Lung (tissue), 12 donors: ENCODE measurements around the gene HSP90AB1. TPM values are rescaled to one million over a fixed set of nuclear protein-coding genes. Genes with fewer than 3 reads are reported as not detected.
A peak's percentile ranks its signal among the peaks of the same experiment; 100 is the strongest.

Experiments used
- ATAC-seq: fragments of 200-7000 bp; cut with Tn5 transposase; one replicate; pipeline ENCODE4 v1.9.1; 2020; ENCODE audit warnings: moderate number of reproducible peaks; ENCODE audit not compliant: insufficient read depth, low FRiP score
- DNase-seq, 3 donors: peaks; one replicate each; pipeline ENCODE4 v3.0.0-alpha.2; 2013 to 2017
- H3K27ac ChIP-seq, 2 donors: one replicate each; pipeline ENCODE4 v1.5.1; 2013; ENCODE audit warnings: mild to moderate bottlenecking in 2 of 2, moderate library complexity in 2 of 2, control low read depth in 1 of 2, inconsistent platforms in 1 of 2, low read depth in 1 of 2, low read length in 1 of 2
- H3K27me3 ChIP-seq, 3 donors: one replicate each; pipeline ENCODE4 v1.5.1; 2013; ENCODE audit warnings: low read length in 2 of 3; ENCODE audit not compliant: control insufficient read depth in 3 of 3, insufficient read depth in 3 of 3
- H3K36me3 ChIP-seq, 4 donors: one replicate each; pipeline ENCODE4 v1.5.1; 2013; ENCODE audit warnings: low read length in 4 of 4, mild to moderate bottlenecking in 1 of 4, moderate library complexity in 1 of 4; ENCODE audit not compliant: control insufficient read depth in 4 of 4, insufficient read depth in 4 of 4
- H3K4me1 ChIP-seq, 5 donors: one replicate each; pipeline ENCODE4 v1.5.1; 2013; ENCODE audit warnings: low read length in 5 of 5, mild to moderate bottlenecking in 2 of 5, moderate library complexity in 1 of 5; ENCODE audit not compliant: control insufficient read depth in 5 of 5, insufficient read depth in 5 of 5
- H3K4me3 ChIP-seq: one replicate; pipeline ENCODE4 v1.5.1; 2013; ENCODE audit warnings: mild to moderate bottlenecking, control low read depth, moderate library complexity
- H3K9ac ChIP-seq, 2 donors: one replicate each; pipeline ENCODE4 v1.5.1; 2013; ENCODE audit warnings: low read length in 2 of 2, control low read depth in 1 of 2; ENCODE audit not compliant: insufficient read depth in 1 of 2
- H3K9me3 ChIP-seq, 4 donors: one replicate each; pipeline ENCODE4 v1.5.1; 2013; ENCODE audit warnings: low read length in 3 of 4, mild to moderate bottlenecking in 1 of 4, moderate library complexity in 1 of 4; ENCODE audit not compliant: control insufficient read depth in 4 of 4, insufficient read depth in 3 of 4
- CTCF ChIP-seq: IDR thresholded peaks from 2 replicates; pipeline ENCODE4 v1.5.1; 2012; ENCODE audit warnings: mild to moderate bottlenecking; ENCODE audit errors: control extremely low read depth, extremely low read depth
- whole genome bisulfite sequencing, 2 donors: extraction: QIAGEN DNeasy Blood & Tissue Kit; methylation state at CpG; one replicate each; pipeline ENCODE4 v1.1.7; 2013; 5-methylcytosine and 5-hydroxymethylcytosine counted together
- polyA plus RNA-seq, 2 donors: library from polyadenylated mRNA; stranded (reverse); fragments of 200-250 nt; gene quantifications; one replicate each; pipeline ENCODE4 v1.2.1, GENCODE V29; 2013
- total RNA-seq, 2 donors: library from RNA; depleted of rRNA in 1 of 2; stranded (reverse); fragments of >200 nt in 1 of 2; gene quantifications; one replicate each; pipeline ENCODE4 v1.2.1, GENCODE V29; 2014 to 2021
- donor health status: control.
- donor health status: control.
- donor health status: Bipolar disorder and iron deficiency.
- donor health status: healthy.
- donor health status: DM: yes; HTN: yes; CAD: no.

The HSP90AB1 gene
- total and polyA plus RNA-seq, 4 donors = 289 to 700 (median 509) TPM

GRCh38 chr6:44268095-44268628 is 21.3 kb downstream of the HSP90AB1 start:
- Histone ChIP-seq H3K9ac (no peak overlapping the region), H3K9me3 (peaks cover 0 to 2% (median 0%) of the 10 kb centered on the region in 4 donors), H3K4me3 (no peak overlapping the region), H3K4me1 (peaks cover 6 to 16% (median 10%) of the 10 kb centered on the region in 5 donors), H3K27ac (no peak overlapping the region), H3K27me3 (peaks cover 0 to 36% (median 28%) of the 10 kb centered on the region in 3 donors), H3K36me3 (no peaks in the 10 kb centered on the region)
- 22 to 23% methylated on average over 5 of the region's 5 CpGs for WGBS, 2 donors
- peak; percentile 62 to 71 (median 67) for DNase-seq
- peak; percentile 85 for TF ChIP-seq CTCF
- ATAC-seq = no peak

- DNase-seq (no peak), ATAC-seq (no peak)
- H3K4me1 ChIP-seq = peaks cover 0 to 4% (median under 1%) of the 10 kb centered on the region in 5 donors
- no peak overlapping the region for H3K27ac ChIP-seq
- TF ChIP-seq CTCF = no peak
- H3K9ac ChIP-seq = no peak overlapping the region
- peaks cover 0 to 45% (median 28%) of the 10 kb centered on the region in 3 donors for H3K27me3 ChIP-seq
- 81 to 86% methylated on average over 1 of the region's 1 CpG for WGBS, 2 donors
- peaks cover 0 to 4% (median 0%) of the 10 kb centered on the region in 4 donors for H3K9me3 ChIP-seq
- no peak overlapping the region for H3K4me3 ChIP-seq
- no peaks in the 10 kb centered on the region for H3K36me3 ChIP-seq
Measured at GRCh38 chr6:44269178-44269920, 22.4 kb downstream of the HSP90AB1 start.

DNA sequence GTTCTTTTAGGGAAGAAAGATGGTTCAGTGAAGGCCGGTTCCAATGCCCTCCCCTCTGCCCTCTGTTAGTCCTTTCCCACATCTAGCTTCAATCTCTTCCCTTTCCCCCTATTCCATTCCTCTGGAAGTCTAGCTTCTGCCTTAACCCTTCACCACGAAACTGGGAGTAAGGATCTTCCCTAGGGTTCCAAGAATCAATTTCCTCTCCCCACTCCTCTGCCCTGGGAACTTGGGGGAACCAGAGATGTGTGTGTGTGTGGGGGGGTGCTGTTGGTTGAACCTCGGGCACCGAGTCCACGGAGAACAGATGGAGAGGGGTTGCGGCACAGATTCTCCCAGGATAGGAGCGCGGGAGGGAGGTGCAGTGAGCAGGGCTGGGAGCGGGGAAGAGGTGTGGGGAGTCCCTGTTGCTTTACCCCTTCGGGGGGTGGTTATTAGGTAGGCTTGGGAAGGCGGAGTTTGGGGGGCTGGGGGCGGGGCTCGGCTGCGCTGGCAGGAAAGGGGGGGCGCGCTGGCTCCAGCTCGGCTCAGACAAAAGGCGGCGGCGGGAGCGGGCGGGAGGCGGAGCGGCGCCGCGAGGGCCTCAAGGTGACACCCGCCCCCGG is 23.1 kb downstream of the HSP90AB1 start, which contains the start of gene TMEM151B:
Gene TMEM151B (plus strand): TSS at position 530 of the 605 bp plus-strand sequence. CDS start 293 bp downstream, outside the sequence.
- DNase-seq (no peak), ATAC-seq (no peak)
- Histone ChIP-seq H3K27me3 (peaks cover 0 to 45% (median 28%) of the 10 kb centered on the region in 3 donors), H3K4me3 (no peak within 1 kb of the TSS), H3K9me3 (peaks cover 0 to 4% (median 0%) of the 10 kb centered on the region in 4 donors), H3K27ac (no peak within 1 kb of the TSS), H3K4me1 (no peaks in the 10 kb centered on the region), H3K36me3 (no peaks in the 10 kb centered on the region), H3K9ac (no peak within 1 kb of the TSS)
- no peak for TF ChIP-seq CTCF
- 17 to 23% methylated on average over 16 to 29 of the region's 29 CpGs for WGBS, 2 donors
